HG03558 (cell line): ENCODE results near the gene CTNNA3.

Experiments used
- ATAC-seq: cut with Tn5 transposase; IDR thresholded peaks from one replicate; pipeline ENCODE4 v1.9.1; 2021; ENCODE audit warnings: moderate number of reproducible peaks; ENCODE audit not compliant: unreplicated experiment; ENCODE audit errors: extremely low read depth

Gene CTNNA3

DNA sequence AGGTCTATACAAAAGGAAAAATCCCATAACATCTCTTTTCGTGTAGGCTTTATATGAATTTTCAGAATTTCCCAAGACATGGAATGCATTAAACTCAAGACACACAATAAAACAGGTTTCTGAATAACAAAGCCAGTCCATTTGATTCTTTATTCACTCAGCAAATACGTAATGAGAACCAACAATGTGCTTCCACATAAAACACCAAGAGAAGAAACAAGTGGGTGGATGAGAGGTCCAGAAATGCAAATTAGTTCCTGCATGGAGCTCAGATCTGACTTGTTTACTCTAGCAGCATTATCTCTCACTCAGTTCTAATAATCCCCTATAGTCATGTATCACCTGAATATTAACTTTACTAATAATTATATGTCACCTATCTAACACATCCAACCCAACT lies 520.6 kb downstream of the CTNNA3 start:
- ATAC-seq: no peak

GRCh38 chr10:67173787-67174186 lies 522.2 kb downstream of the CTNNA3 start:
- ATAC-seq: no peak

- ATAC-seq: no peak
Measured at GRCh38 chr10:67171970-67172369, 524.0 kb downstream of the CTNNA3 start.

DNA sequence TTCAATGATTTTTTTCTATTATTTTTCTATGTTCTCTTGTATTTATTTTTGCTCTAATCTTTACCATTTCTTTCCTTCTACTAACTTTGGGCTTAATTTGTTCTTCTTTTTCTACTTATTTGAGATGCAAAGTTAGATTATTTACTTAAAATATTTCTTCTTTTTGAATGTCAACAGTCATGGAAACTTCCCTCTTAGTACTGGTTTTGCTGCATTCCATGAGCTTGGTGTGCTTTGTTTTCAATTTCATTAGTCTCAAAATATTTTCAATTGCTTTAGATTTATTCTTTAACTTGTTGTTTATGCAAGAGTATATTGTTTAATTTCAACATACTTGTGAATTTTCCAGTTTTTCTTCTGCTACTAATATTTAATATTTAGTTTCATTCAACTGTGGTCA lies 539.8 kb downstream of the CTNNA3 start:
- no peak for ATAC-seq

GRCh38 chr10:67151471-67151870 lies 544.5 kb downstream of the CTNNA3 start:
- ATAC-seq: no peak

DNA sequence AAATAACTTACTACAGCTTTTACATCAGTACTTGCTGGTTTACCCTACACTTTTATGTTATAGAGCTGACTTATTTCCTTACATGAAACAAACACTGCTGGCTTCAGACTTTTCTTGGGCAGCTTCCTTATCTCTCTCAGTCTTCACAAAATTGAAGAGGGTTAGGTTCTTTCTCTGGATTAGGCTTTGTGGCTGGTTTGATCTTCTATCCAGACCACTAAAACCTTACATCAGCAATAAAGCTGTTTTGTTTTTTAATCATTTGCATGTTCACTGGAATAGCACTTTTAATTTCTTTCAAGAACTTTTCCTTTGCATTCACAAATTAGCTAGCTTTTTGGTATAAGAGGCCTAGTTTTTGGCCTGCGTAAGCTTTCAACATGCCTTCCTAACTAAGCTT lies 551.5 kb downstream of the CTNNA3 start:
- ATAC-seq: no peak

GRCh38 chr10:67141300-67141699 lies 554.7 kb downstream of the CTNNA3 start:
- ATAC-seq: no peak

DNA sequence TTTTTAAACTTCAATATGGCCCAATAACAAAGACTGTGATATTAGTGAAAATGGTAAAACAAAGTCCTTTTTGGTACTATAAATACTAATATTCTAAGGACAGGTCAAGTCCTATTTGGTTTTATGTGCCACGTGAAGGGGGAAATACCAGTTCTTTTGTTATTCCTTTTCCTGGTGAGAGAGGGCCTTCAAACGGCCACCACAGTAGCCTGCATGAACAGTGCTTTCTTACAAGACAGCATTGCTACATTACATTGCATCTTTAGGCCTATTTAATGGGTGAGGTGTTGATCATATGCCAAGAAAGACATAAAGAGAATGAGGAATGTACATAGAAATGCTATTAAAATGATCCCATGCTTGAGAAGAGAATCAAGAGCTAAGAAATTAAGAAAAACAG lies 555.4 kb downstream of the CTNNA3 start:
- no peak for ATAC-seq

DNA sequence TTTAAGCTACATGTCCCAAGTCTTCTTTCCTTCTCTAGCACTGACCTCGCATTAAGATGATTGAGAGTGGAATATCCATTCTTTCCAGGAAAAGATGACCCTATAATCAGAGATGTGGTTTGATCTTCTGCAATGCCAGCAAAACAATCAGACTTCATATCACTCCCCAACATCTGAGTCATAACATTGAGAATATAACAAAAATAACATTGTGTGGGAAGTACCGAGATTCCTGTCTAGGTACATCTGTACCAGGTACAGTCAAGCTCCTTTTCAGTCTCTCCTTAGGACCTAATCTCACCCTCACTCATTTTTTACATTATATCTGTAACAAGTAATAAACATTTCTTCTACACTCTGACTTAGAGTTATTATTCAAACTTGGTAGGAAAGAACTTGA lies 568.6 kb downstream of the CTNNA3 start:
- no peak for ATAC-seq

DNA sequence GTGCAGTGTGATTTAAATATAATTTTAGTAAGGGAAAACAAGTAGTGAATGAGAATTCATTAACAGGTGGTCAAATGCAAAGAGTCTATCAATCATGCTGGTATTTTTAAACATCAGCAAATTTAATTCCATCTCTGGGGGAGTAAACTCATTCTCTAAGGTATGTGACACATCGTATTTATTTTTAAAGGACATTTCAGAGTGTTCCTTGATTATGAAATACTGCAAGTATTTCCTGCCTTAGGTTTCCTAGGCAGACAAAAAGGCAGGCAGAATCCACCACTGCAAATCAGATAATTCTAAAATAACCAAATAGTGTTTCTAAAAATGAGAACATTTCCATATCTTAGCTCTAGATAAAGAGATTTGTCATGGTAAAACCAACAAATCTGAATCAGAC lies 576.3 kb downstream of the CTNNA3 start:
- no peak for ATAC-seq

GRCh38 chr10:67115972-67116371 lies 580.0 kb downstream of the CTNNA3 start:
- ATAC-seq: no peak

DNA sequence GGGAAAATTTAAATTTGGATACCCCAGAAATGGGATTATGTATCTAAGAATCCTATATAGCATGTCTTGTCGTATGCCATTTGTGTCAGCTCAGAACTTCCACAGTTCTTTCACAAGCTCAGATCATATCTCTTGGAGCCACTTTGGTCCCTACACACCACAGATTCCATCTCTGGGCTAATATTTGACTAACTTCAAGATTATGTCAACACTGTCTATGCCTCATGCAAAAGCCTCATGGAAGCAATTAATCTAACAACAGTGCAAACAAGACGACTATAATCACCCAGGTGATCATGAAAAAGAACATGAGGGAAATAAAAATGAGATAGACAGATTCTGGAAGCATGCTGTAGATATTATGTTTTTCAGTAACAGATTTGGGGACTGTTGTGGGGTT lies 581.0 kb downstream of the CTNNA3 start:
- ATAC-seq: no peak

DNA sequence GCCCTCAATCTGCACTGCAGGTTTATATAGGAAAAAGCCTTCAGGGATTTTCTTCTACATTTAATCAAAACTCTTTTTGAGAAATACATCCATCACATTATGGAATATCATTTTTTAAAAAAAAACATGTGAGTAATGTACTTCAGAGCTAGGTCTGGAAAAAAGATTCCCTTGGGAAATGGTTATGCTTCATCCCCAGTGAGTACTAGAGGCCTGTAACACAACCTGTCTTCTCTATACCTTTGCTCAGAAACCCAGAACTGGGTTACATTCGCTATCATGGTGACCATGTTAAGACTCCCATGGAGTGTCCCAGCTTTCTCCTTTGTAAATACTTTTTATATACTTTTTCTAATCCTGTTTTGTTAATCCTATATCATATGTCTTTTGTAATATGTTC lies 583.2 kb downstream of the CTNNA3 start:
- ATAC-seq: no peak

- no peak for ATAC-seq
Measured at GRCh38 chr10:67110286-67110685, 585.7 kb downstream of the CTNNA3 start.

DNA sequence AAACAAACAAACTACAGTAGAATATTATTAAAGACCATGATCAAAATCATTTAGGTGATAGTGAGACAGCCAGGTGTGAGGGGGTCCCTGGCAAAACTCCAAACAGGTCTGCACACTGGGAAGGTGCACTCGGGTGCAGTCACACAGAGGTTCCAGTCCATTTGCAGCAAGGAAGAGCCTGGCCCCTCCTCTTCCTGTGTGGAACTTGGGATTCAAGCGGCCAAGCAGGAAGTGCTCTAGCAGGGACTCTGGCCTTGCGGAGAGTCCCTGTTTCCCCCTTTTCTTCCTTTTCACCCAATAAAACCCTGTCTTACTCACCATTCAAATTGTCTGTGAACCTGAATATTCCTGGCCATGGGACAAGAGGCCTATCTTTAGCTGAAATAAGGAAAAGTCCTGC lies 588.3 kb downstream of the CTNNA3 start:
- no peak for ATAC-seq

DNA sequence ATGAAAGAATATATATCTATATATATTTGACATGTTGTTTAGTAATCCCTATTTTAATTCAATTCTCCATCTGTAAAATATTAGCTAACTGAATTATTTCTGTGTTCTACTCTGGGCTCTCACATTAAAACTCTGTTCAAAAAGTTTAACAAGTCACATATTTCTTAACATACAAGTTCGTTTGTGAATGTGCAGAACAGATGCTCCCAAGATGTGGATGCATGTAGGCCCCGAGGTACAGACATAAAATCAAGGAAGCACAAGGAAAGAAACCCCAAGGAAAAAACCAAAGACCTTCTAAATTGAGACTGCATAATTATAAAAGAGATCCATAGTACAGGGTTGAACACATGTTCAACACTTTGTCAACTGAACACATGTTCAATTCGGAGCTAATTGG lies 595.0 kb downstream of the CTNNA3 start:
- ATAC-seq: no peak

- no peak for ATAC-seq
Measured at GRCh38 chr10:67098461-67098860, 597.5 kb downstream of the CTNNA3 start.

GRCh38 chr10:67095531-67095930 lies 600.5 kb downstream of the CTNNA3 start:
- no peak for ATAC-seq

DNA sequence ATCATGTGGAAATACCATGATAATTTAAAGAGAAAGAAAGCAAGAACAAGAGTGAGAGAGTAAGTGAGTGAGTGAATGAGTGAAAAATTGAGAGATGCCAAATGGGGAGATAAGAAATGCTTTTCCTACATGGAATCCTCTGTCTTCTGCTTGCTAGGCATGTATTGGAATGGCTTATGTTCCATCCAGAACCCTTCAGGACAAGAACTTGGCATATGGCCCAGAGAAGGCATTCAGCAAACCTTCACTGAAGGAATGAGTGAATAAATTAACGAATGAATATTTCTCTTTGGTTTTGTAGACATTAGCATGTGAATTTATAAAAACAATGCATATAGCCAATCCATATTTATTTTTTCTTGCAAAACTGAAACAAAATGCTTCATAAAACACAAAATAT lies 608.0 kb downstream of the CTNNA3 start:
- ATAC-seq: no peak

DNA sequence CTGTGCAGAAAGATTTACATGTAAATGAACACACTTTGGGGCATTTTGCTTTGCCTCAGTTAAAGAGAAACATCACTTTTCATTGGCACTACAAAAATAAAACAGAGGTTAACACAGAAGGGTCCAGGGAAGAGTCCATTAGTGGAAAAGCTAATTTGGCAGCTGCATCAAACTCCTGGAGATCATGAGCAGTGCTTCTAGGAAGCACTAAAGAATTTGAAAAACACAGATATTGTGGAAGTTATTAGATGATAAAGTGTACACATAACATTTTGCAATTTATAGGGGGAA lies 608.9 kb downstream of the CTNNA3 start:
- ATAC-seq: no peak

GRCh38 chr10:67086327-67087134 lies 609.5 kb downstream of the CTNNA3 start:
- no peak for ATAC-seq

GRCh38 chr10:67079126-67079525 lies 616.9 kb downstream of the CTNNA3 start:
- ATAC-seq: no peak

DNA sequence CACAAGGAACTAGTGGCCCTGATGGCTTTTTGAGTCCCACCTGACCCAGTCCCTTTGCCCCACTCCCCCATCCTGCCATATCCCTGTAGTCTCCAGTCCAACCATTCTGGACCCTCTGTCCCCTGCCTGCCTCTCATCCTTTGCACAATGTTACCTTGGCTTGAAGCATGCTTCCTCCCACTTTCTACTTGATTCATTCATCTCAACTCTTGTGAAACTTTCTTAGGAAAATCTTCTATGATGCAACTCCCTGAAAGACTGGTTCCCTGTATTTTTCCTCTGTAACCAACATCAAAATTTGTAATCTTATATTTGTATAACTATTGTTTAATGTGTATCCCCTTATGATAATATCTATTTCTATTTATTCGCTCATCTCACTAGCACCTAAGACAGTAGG lies 618.6 kb downstream of the CTNNA3 start:
- ATAC-seq: no peak
